GM19455 (cell line): Measurements from ENCODE around the gene SMARCA1.
"Not testable (repeated sequence)": the region's sequence is repeated elsewhere in the genome, so short reads cannot be mapped to it uniquely, and the experiment has no call there.

Experiments used
- ATAC-seq: cut with Tn5 transposase; IDR thresholded peaks from one replicate; pipeline ENCODE4 v1.9.1; 2021; ENCODE audit not compliant: unreplicated experiment

Gene SMARCA1

GRCh38 chrX:129523079-129523911 is at the start of gene SMARCA1:
TSS of gene SMARCA1 (minus strand) at chrX:129523490. CDS start at chrX:129523370, 120 bp downstream.
- no peak for ATAC-seq

- no peak for ATAC-seq
These were observed 49.1 kb upstream of the SMARCA1 start for GRCh38 chrX:129572422-129572821.

GRCh38 chrX:129568349-129568748 is 45.1 kb upstream of the SMARCA1 start:
- ATAC-seq, result no peak

- no peak for ATAC-seq
These were observed 42.8 kb upstream of the SMARCA1 start for GRCh38 chrX:129566073-129566472.

- no peak for ATAC-seq
These were observed 41.9 kb upstream of the SMARCA1 start for GRCh38 chrX:129565046-129565650.

GRCh38 chrX:129564345-129564744 is 41.1 kb upstream of the SMARCA1 start:
- ATAC-seq, result not testable (repeated sequence)

GRCh38 chrX:129561453-129561852 is 38.2 kb upstream of the SMARCA1 start:
- no peak for ATAC-seq

GRCh38 chrX:129559783-129560182 is 36.5 kb upstream of the SMARCA1 start:
- no peak for ATAC-seq

GRCh38 chrX:129557844-129558480 is 34.7 kb upstream of the SMARCA1 start:
- no peak for ATAC-seq

GRCh38 chrX:129556806-129557315 is 33.6 kb upstream of the SMARCA1 start:
- no peak for ATAC-seq

GRCh38 chrX:129554816-129555215 is 31.5 kb upstream of the SMARCA1 start:
- not testable (repeated sequence) for ATAC-seq

- ATAC-seq, result peak; percentile 96
These were observed 30.5 kb upstream of the SMARCA1 start for GRCh38 chrX:129553619-129554288.

GRCh38 chrX:129549124-129549523 is 25.8 kb upstream of the SMARCA1 start:
- ATAC-seq, result no peak

- no peak for ATAC-seq
These were observed 22.1 kb upstream of the SMARCA1 start for GRCh38 chrX:129545408-129545807.

- ATAC-seq, result no peak
These were observed 21.5 kb upstream of the SMARCA1 start for GRCh38 chrX:129544780-129545179.

- ATAC-seq, result peak; percentile 36
These were observed 17.5 kb upstream of the SMARCA1 start for GRCh38 chrX:129540722-129541184.

- ATAC-seq, result peak; percentile 99
These were observed 16.9 kb upstream of the SMARCA1 start, which contains the start of gene OCRL for GRCh38 chrX:129540068-129540653. TSS of gene OCRL (plus strand) at chrX:129540259. CDS start at chrX:129540440, 181 bp downstream.

- ATAC-seq, result no peak
These were observed 11.7 kb upstream of the SMARCA1 start for GRCh38 chrX:129534816-129535578.

- no peak for ATAC-seq
These were observed 7.8 kb upstream of the SMARCA1 start for GRCh38 chrX:129531132-129531531.

- ATAC-seq, result no peak
These were observed 7.1 kb upstream of the SMARCA1 start for GRCh38 chrX:129530410-129530809.
